Neural cell (in vitro differentiated cells): ENCODE results near the gene MAGI1. TPM values are rescaled to one million over a fixed set of nuclear protein-coding genes. Genes with fewer than 3 reads are reported as not detected.
A peak's percentile ranks its signal among the peaks of the same experiment; 100 is the strongest.

Experiments
- H2AFZ ChIP-seq: fragments of 200-600, 300-800 bp; sonication (generic), shearing (Covaris generic); 2 replicates; pipeline ENCODE4 v1.6.0; 2014; ENCODE audit warnings: low read depth, mild to moderate bottlenecking, antibody characterized with exemption, low read length, moderate library complexity
- H3F3A ChIP-seq: fragments of 200-600 bp; shearing (Covaris generic); 2 replicates; pipeline ENCODE4 v1.6.1; 2016; ENCODE audit warnings: mild to moderate bottlenecking, moderate library complexity, mixed read lengths, antibody characterized with exemption, low read length; ENCODE audit not compliant: insufficient read depth, poor library complexity, severe bottlenecking
- H3K27ac ChIP-seq: fragments of 200-600, 300-800 bp; sonication (generic), shearing (Covaris generic); 2 replicates; pipeline ENCODE4 v1.5.1; 2014; ENCODE audit warnings: mild to moderate bottlenecking, low read length, moderate library complexity
- H3K27me3 ChIP-seq: fragments of 300-800, 200-600 bp; sonication (generic), shearing (Covaris generic); 2 replicates; pipeline ENCODE4 v1.6.0; 2014; ENCODE audit warnings: mild to moderate bottlenecking, low read depth, low read length, moderate library complexity; ENCODE audit not compliant: insufficient read depth
- H3K36me3 ChIP-seq: fragments of 300-800, 200-600 bp; sonication (generic), shearing (Covaris generic); 2 replicates; pipeline ENCODE4 v1.5.1; 2014; ENCODE audit warnings: mild to moderate bottlenecking, antibody characterized with exemption, low read length, moderate library complexity; ENCODE audit not compliant: insufficient read depth
- H3K4me2 ChIP-seq: fragments of 300-800, 200-600 bp; sonication (generic), shearing (Covaris generic); 2 replicates; pipeline ENCODE4 v1.6.0; 2014; ENCODE audit warnings: mild to moderate bottlenecking, low read length
- H3K4me3 ChIP-seq: fragments of 300-800, 200-600 bp; sonication (generic), shearing (Covaris generic); 2 replicates; pipeline ENCODE4 v1.5.1; 2014; ENCODE audit warnings: mild to moderate bottlenecking, low read length, moderate library complexity
- H3K79me2 ChIP-seq: fragments of 200-600 bp; shearing (Covaris generic); replicated peaks from 2 replicates; pipeline ENCODE4 v1.6.0; 2014; ENCODE audit warnings: mild to moderate bottlenecking, low read length, moderate library complexity; ENCODE audit not compliant: insufficient read depth
- H3K9ac ChIP-seq: fragments of 300-800, 200-600 bp; sonication (generic), shearing (Covaris generic); 2 replicates; pipeline ENCODE4 v1.6.1; 2016; ENCODE audit warnings: mild to moderate bottlenecking, low read length, mixed read lengths
- H3K9me2 ChIP-seq: fragments of 200-600 bp; shearing (Covaris generic); 2 replicates; pipeline ENCODE4 v1.6.1; 2016; ENCODE audit warnings: mild to moderate bottlenecking, low read length, mixed read lengths; ENCODE audit not compliant: insufficient read depth
- H3K9me3 ChIP-seq: fragments of 200-600, 300-800 bp; sonication (generic), shearing (Covaris generic); 2 replicates; pipeline ENCODE4 v1.6.1; 2016; ENCODE audit warnings: mild to moderate bottlenecking, mixed run types, low read length, moderate library complexity, mixed read lengths
- H4K20me1 ChIP-seq: fragments of 200-600 bp; shearing (Covaris generic); 2 replicates; pipeline ENCODE4 v1.6.1; 2016; ENCODE audit warnings: mild to moderate bottlenecking, mixed run types; ENCODE audit not compliant: insufficient read depth
- CTCF ChIP-seq: fragments of 450-650 bp; IDR thresholded peaks from 2 replicates; pipeline ENCODE4 v1.5.1; 2014; ENCODE audit warnings: antibody characterized with exemption, mild to moderate bottlenecking, moderate library complexity; ENCODE audit not compliant: poor library complexity, severe bottlenecking
- EP300 ChIP-seq: fragments of 450-650 bp; conservative IDR thresholded peaks from 2 replicates; pipeline ENCODE4 v1.6.1; 2014; ENCODE audit warnings: antibody characterized with exemption, mild to moderate bottlenecking, moderate library complexity; ENCODE audit not compliant: poor library complexity, severe bottlenecking
- EZH2 ChIP-seq: fragments of 200-600, 300-800 bp; shearing (Covaris generic), sonication (generic); IDR thresholded peaks from 2 replicates; pipeline ENCODE4 v1.6.1; 2014; ENCODE audit warnings: antibody characterized with exemption, low read length, borderline replicate concordance, mild to moderate bottlenecking; ENCODE audit not compliant: insufficient read depth, poor library complexity, severe bottlenecking
- MXI1 ChIP-seq: fragments of 450-650 bp; conservative IDR thresholded peaks from 2 replicates; pipeline ENCODE4 v1.6.1; 2014; ENCODE audit warnings: antibody characterized with exemption, mild to moderate bottlenecking; ENCODE audit not compliant: poor library complexity, severe bottlenecking
- POLR2AphosphoS5 ChIP-seq: IDR thresholded peaks from 2 replicates; pipeline ENCODE4 v1.6.1; 2012
- RAD21 ChIP-seq: fragments of 450-650 bp; conservative IDR thresholded peaks from 2 replicates; pipeline ENCODE4 v1.6.1; 2014; ENCODE audit warnings: antibody characterized with exemption, mild to moderate bottlenecking, moderate library complexity
- REST ChIP-seq: IDR thresholded peaks from 2 replicates; pipeline ENCODE4 v1.6.1; 2012; ENCODE audit warnings: borderline replicate concordance
- SMC3 ChIP-seq: fragments of 450-650 bp; conservative IDR thresholded peaks from 2 replicates; pipeline ENCODE4 v1.6.1; 2014; ENCODE audit warnings: antibody characterized with exemption, mild to moderate bottlenecking, moderate library complexity; ENCODE audit not compliant: poor library complexity
- TAF1 ChIP-seq: IDR thresholded peaks from 2 replicates; pipeline ENCODE4 v1.6.1; 2012; ENCODE audit warnings: low read depth
- polyA plus RNA-seq: library from polyadenylated mRNA; depleted of rRNA; stranded (reverse); fragments of >200 nt; gene quantifications from 2 replicates; pipeline ENCODE4 v1.2.3, GENCODE V29; 2014

The MAGI1 gene
- polyA plus RNA-seq, 1 donor from 2014 or later: 44.7 TPM

GRCh38 chr3:65948841-65949573 lies 89.7 kb downstream of the MAGI1 start:
- Histone ChIP-seq H2AFZ (no peak overlapping the region), H3K9me3 (no peaks in the 10 kb centered on the region), H3K79me2 (no peaks in the 10 kb centered on the region), H3K27ac (no peak overlapping the region), H3K27me3 (no peaks in the 10 kb centered on the region), H3K9me2 (no peaks in the 10 kb centered on the region), H4K20me1 (no peaks in the 10 kb centered on the region), H3F3A (no peaks in the 10 kb centered on the region), H3K36me3 (no peaks in the 10 kb centered on the region), H3K4me3 (no peak overlapping the region), H3K4me2 (no peak overlapping the region), H3K9ac (no peak overlapping the region)
- peak; percentile 92 for TF ChIP-seq EP300
- TF ChIP-seq EZH2: no peak
- TF ChIP-seq POLR2AphosphoS5: peak; percentile 42

- Histone ChIP-seq H3K27me3 (no peaks in the 10 kb centered on the region), H3K36me3 (no peaks in the 10 kb centered on the region), H3K4me3 (no peak overlapping the region), H3K9me3 (no peaks in the 10 kb centered on the region), H2AFZ (no peak overlapping the region), H3K79me2 (no peaks in the 10 kb centered on the region), H3F3A (no peaks in the 10 kb centered on the region), H3K9me2 (no peaks in the 10 kb centered on the region), H3K4me2 (no peak overlapping the region), H4K20me1 (no peaks in the 10 kb centered on the region), H3K9ac (no peak overlapping the region), H3K27ac (no peak overlapping the region)
- no peak for TF ChIP-seq REST
- TF ChIP-seq RAD21: no peak
Measured at GRCh38 chr3:65946438-65946837, 92.3 kb downstream of the MAGI1 start.

- Histone ChIP-seq H3K9ac (no peak overlapping the region), H3K9me2 (no peaks in the 10 kb centered on the region), H3K27me3 (no peaks in the 10 kb centered on the region), H3K4me3 (no peak overlapping the region), H3K79me2 (no peaks in the 10 kb centered on the region), H2AFZ (no peak overlapping the region), H3K36me3 (no peaks in the 10 kb centered on the region), H3K27ac (no peak overlapping the region), H3F3A (no peaks in the 10 kb centered on the region), H3K9me3 (no peaks in the 10 kb centered on the region), H3K4me2 (no peak overlapping the region), H4K20me1 (no peaks in the 10 kb centered on the region)
- TF ChIP-seq EP300 (no peak), EZH2 (no peak), REST (no peak), CTCF (no peak), SMC3 (no peak), TAF1 (no peak), POLR2AphosphoS5 (no peak), MXI1 (no peak), RAD21 (no peak)
Measured at GRCh38 chr3:65945953-65946352, 92.8 kb downstream of the MAGI1 start.
